Ureter (tissue), 1 donor: ENCODE results near the gene STYXL1. TPM values are rescaled to one million over a fixed set of nuclear protein-coding genes. Genes with fewer than 3 reads are reported as not detected.
"Not testable (repeated sequence)": the region's sequence is repeated elsewhere in the genome, so short reads cannot be mapped to it uniquely, and the experiment has no call there.

Experiments used
- DNase-seq: peaks from one replicate; pipeline ENCODE4 v3.0.0-alpha.2; 2020; ENCODE audit warnings: low spot score
- total RNA-seq: library from RNA; stranded (reverse); gene quantifications from one replicate; pipeline ENCODE4 v1.2.4, GENCODE V29; 2023
- donor health status: DM: yes; HTN: yes; CAD: no.

STYXL1 gene
- total RNA-seq: 45.4 TPM

- DNase-seq: peak; percentile 94
Observed at GRCh38 chr7:76047811-76048667, at the start of gene STYXL1, which contains the start of gene MDH2. TSS of gene STYXL1 (minus strand) at chr7:76048000. CDS start at chr7:76030523, 17,477 bp downstream. TSS of gene MDH2 (plus strand) at chr7:76048106. CDS start at chr7:76048161, 55 bp downstream.

DNA sequence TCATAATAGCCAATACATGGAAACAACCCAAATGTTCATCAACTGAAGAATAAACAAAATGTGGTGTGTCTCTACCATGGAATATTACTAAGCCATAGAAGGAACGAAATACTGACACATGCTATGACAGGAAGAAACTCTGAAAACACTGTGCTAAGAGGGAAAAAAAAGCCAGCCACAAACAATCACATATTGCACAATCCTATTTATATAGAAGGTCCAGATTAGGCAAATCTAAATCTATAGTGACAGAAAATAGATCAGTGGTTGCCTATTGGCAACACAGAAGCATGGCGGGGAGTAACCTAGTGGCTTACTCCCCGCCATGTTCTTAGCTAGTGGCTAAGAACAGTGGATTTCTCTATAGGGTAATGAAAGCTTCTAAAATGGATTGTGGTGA is 48.1 kb upstream of the STYXL1 start:
- DNase-seq: no peak

- DNase-seq: not testable (repeated sequence)
Observed at GRCh38 chr7:76094326-76094725, 46.5 kb upstream of the STYXL1 start.

DNA sequence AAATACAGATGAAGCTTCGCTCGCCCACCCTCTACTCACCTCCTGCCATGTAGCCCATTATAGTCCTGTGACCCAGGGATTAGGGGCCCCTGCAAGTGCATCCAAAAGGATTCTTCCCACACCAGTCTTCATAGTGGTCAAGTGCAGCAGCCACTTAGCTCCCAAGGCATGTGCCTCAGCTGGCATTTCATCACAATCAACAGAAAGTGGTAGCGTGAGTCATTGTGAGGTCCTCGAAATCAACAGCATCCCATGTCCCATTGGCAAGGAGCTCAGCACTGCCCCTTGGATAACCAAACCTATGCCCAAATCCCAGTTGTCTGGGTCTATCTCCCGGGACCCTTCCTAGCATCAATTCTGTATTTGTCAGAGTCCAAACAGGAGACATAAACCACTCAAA is 45.7 kb upstream of the STYXL1 start:
- not testable (repeated sequence) for DNase-seq

- DNase-seq: no peak
Observed at GRCh38 chr7:76091506-76091905, 43.7 kb upstream of the STYXL1 start.

DNA sequence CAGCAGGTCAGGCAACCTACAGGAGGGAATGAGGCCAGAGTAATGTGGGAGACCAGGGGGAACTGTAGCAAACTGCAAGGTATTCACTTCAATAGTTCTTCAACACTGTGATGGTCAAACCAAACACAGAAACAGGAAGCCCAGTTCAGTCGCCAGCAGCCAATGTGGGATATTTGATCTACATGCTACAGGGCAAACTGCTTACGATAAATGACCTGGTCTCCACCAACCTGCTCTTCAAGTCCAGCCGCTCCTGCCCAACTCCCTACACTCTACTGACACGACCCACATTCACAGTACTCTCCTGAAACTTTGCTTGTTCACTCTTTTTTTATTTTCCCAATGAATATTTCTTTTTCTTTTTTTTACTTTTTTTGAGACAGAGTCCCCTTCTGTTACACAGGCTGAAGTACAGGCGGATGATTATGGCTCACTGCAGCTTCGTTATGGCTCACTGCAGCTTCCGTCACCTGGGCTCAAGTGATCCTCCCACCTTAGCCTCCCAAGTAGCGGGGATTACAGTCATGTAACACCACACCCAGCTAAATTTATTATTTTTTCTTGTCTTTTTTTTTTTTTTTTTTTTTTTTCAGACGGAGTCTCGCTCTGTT is 42.2 kb upstream of the STYXL1 start:
- DNase-seq: peak; percentile 76

DNA sequence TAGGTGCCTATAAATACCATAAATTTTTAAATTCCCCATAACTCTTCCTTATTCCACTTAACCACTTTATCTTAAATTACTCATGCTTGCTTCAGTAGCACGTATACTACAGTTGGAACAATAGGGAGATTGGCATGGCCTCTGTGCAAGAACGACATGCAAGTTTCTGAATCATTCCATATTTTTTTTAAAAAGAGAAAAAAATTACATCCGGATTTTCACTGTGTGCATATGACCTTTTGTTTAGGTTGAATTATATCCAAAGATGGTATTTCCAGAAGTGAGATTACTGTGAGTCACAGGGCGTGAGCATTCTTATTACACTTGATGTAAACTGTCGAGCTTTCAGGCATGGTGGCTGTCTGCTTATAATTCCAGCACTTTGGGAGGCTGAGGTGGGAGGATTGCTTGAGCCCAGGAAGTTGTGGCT is 39.6 kb upstream of the STYXL1 start:
- DNase-seq: not testable (repeated sequence)

DNA sequence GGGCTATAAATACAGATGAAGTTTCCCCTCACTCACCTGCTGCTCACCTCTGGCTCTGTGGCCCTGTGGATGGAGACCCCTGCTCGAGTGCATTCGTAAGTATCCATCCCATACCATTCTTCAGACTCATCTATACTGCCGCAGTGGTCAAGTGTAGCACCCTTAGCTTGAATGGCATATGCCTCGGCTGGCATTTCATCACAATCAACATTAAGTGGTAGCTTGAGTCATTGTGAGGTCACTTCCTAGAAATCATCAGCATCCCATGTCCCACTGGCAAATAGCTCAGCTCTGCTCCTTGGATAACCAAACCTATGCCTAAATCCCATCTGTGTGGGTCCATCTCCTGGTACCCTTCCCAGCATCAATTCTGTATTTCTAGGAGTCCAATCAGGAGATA is 38.3 kb upstream of the STYXL1 start:
- no peak for DNase-seq

- DNase-seq: not testable (repeated sequence)
Observed at GRCh38 chr7:76084115-76084514, 36.3 kb upstream of the STYXL1 start.

DNA sequence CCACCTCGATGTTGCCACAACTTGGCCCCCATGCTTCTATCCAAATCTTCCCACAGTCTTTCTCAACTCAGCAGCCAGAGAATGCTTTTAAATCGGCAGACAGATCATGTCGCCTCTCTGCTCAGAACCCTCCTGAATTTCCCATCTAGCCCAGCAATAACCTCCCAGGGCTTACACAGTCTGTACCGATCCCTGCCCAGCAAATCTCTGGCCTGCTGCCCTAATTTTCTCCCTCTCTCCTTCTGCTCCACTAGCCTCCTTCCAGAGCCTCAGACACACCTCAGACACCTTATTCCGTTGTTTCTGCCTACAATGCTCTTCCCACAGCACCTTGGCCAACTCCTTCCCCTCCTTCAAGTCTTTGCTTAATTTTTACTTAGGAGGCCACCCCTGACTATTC is 32.4 kb upstream of the STYXL1 start:
- DNase-seq: no peak

DNA sequence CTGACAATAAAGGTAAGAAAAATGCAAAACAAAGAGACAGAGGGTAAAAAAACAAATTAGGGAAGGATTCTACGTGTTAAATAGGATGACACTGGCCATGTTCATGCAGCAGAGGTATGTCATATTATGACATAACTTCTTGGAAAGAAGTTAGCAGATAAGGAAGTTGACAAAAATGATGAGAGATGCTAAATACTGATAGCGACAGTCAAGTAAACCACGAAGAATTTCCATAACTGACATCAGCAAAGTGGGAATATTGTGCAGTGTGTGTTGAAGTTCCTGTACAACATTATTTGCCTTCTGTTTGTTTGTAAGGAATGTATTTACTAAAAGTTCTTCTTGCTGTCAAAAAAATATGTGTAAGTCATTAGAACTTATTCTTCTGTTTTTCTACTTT is 29.6 kb upstream of the STYXL1 start:
- DNase-seq: no peak

DNA sequence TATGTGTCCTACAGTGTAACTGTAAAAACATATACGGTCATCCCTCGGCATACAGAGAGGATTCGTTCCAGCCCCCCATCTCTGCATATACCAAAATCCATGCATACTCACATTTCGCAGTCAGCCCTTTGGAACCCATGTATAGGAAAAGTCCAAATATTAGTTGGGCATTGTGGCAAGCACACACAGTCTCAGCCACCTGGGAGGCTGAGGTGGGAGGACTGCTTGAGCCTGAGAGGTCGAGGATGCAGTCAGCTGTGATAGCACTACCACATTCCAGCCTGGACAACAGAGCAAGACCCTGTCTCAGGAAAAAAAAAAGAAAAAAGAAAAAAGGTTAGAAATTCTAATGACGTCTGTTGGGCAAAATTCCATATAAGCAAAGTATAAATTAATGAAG is 29.2 kb upstream of the STYXL1 start:
- DNase-seq: no peak

- DNase-seq: no peak
Observed at GRCh38 chr7:76074972-76075370, 27.2 kb upstream of the STYXL1 start.

- DNase-seq: no peak
Observed at GRCh38 chr7:76074306-76074971, 26.6 kb upstream of the STYXL1 start.

GRCh38 chr7:76073335-76073990 is 25.7 kb upstream of the STYXL1 start:
- DNase-seq: no peak

DNA sequence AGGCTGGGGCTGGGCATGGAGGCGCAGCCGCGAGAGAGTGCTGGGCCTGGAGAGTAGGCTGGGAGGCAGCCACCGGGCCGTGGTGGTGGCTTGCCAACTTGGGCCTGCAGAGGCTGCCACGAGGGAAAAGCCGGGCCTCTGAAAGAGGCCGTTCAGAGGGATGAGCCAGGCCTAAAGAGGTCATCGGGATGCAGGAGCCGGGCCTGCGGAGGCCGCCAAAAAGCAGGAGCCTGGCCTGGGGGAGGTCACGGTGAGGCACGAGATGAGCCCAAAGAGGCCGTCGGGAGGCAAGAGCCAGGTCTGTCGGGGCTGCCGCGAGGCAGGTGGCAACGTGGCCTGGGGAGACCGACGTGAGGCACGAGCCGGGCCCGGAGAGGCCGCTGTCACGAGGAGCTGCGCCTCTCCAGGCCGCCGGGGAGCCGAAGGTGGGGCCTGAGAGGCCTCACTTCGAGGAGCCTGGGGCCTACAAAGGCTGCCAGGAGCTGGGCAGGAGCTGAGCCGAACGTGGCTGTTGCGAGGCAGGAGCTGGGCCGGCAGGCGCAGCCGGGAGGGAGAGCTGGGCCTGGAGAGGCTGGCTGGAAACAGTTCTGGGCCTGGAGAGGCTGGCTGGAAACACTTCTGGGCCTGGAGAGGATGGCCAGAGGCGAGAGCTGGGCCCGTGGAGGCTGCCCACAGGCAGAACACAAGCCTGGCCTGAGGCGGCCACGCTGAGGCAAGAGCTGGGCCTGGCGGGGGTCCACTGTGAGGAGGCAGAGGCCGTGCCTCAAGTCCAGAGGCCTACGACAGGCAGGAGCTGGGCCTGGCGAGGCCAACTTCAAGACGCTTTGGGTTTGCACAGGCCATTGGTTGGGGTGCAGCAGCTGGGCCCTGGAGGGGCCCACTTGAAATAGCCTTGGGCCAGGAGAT is 24.7 kb upstream of the STYXL1 start:
- no peak for DNase-seq

DNA sequence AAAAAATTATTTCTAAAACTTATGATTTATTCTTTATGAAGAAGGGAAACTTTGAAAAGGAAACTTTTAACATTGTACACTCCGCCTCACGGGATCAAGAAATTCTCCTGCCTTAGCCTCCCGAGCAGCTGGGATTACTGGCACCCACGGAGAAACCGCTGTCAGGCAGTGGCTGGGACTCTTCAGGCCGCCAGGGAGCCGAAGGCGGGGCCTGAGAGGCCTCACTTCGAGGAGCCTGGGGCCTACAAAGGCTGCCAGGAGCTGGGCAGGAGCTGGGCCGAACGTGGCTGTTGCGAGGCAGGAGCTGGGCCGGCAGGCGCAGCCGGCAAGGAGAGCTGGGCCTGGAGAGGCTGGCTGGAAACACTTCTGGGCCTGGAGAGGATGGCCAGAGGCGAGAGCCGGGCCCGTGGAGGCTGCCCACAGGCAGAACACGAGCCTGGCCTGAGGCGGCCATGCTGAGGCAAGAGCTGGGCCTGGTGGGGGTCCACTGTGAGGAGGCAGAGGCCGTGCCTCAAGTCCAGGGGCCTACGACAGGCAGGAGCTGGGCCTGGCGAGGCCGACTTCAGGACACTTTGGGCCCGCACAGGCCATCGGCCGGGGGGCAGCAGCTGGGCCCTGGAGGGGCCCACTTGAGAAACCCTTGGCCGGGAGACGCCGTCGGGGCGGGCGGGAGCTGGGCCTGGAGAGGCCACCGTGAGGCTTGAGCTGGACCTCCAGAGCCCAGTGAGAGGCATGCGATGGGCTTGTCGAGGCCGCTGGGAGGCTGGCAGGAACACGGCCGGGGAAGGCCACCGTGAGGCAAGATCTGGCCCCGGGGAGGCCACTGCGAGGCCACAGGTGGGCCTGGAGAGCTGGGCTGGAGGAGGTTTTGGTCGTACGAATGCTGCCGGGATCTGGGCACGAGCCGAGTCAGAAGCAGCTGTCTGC is 23.8 kb upstream of the STYXL1 start:
- DNase-seq: no peak

DNA sequence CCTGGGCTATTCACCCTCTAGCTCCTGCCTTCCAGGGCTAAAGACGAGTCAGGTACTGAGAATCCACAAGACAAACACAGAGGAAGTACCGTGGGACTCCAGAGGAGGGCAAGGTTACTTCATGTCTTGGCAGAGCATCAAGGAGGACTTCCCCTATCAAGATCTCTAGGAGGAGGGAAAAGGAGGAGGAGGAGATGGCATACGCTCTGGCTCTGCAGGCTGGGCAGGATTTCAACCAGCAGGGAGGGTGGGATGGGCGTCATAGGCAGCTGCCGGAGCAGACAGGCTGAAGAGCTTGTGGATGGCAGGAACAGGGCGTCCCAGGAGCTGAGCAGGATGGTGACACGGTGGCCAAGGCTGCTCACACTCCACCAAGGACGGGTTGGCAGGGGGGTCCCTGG is 21.4 kb upstream of the STYXL1 start:
- DNase-seq: peak; percentile 88

GRCh38 chr7:76066716-76067503 is 19.1 kb upstream of the STYXL1 start:
- DNase-seq: no peak
